Esophagus (tissue), 2 donors: Measurements from ENCODE around the gene WDR41. TPM values are rescaled to one million over a fixed set of nuclear protein-coding genes. Genes with fewer than 3 reads are reported as not detected.
A peak's percentile ranks its signal among the peaks of the same experiment; 100 is the strongest.
"Not testable (repeated sequence)": the region's sequence is repeated elsewhere in the genome, so short reads cannot be mapped to it uniquely, and the experiment has no call there.

Source experiments
- H3K27ac ChIP-seq, 2 donors: one replicate each; pipeline ENCODE4 v1.5.1; 2013; ENCODE audit warnings: low read depth in 2 of 2, mild to moderate bottlenecking in 2 of 2, inconsistent platforms in 1 of 2, low read length in 1 of 2, moderate library complexity in 1 of 2
- H3K27me3 ChIP-seq, 2 donors: one replicate each; pipeline ENCODE4 v1.6.1; 2013; ENCODE audit warnings: low read length in 2 of 2, control low read depth in 1 of 2, mild to moderate bottlenecking in 1 of 2; ENCODE audit not compliant: insufficient read depth in 2 of 2, control insufficient read depth in 1 of 2
- H3K36me3 ChIP-seq, 2 donors: one replicate each; pipeline ENCODE4 v1.6.1; 2013; ENCODE audit warnings: low read length in 1 of 2; ENCODE audit not compliant: control insufficient read depth in 2 of 2, insufficient read depth in 2 of 2
- H3K4me1 ChIP-seq, 2 donors: one replicate each; pipeline ENCODE4 v1.6.1; 2013; ENCODE audit warnings: low read length in 1 of 2; ENCODE audit not compliant: control insufficient read depth in 2 of 2, insufficient read depth in 2 of 2
- H3K4me3 ChIP-seq, 2 donors: one replicate each; pipeline ENCODE4 v1.5.1; 2013; ENCODE audit warnings: low read length in 2 of 2, mild to moderate bottlenecking in 2 of 2, low read depth in 1 of 2, moderate library complexity in 1 of 2
- H3K9me3 ChIP-seq, 2 donors: one replicate each; pipeline ENCODE4 v1.6.1; 2013; ENCODE audit warnings: mild to moderate bottlenecking in 2 of 2, low read depth in 1 of 2, low read length in 1 of 2, moderate library complexity in 1 of 2; ENCODE audit not compliant: control insufficient read depth in 2 of 2, insufficient read depth in 1 of 2
- WGBS, 2 donors: extraction: QIAGEN DNeasy Blood & Tissue Kit; methylation state at CpG; one replicate each; pipeline ENCODE4 v1.1.7; 2013; 5-methylcytosine and 5-hydroxymethylcytosine counted together
- polyA plus RNA-seq, 2 donors: library from polyadenylated mRNA; stranded (reverse); fragments of 200-250 nt; gene quantifications; one replicate each; pipeline ENCODE4 v1.2.3, GENCODE V29; 2013
- donor health status: healthy with polysubstance abuse.
- donor health status: Bipolar disorder and iron deficiency.

The WDR41 gene
- polyA plus RNA-seq, result 10 to 100 TPM in 1 of 2 donors, 1 to 10 TPM in 1; 9.5 to 20.0 TPM

- no peaks in the 10 kb centered on the region for H3K36me3 ChIP-seq
- peak within 1 kb of the TSS; percentile 85 to 95 for H3K4me3 ChIP-seq
- no peaks in the 10 kb centered on the region for H3K27me3 ChIP-seq
- 0% methylated on average over 86 to 90 of the region's 90 CpGs for WGBS, 2 donors
- H3K4me1 ChIP-seq, result no peaks in the 10 kb centered on the region
- peak within 1 kb of the TSS; percentile 95 to 98 for H3K27ac ChIP-seq
- no peaks in the 10 kb centered on the region for H3K9me3 ChIP-seq
These were observed at the start of gene WDR41 for GRCh38 chr5:77491783-77492652. Gene WDR41, minus strand, starts transcription at chr5:77492316. Its CDS starts 96 bp downstream, at chr5:77492220.

- no peak overlapping the region for H3K27ac ChIP-seq
- H3K27me3 ChIP-seq, result peaks cover 0 to 2% of the 10 kb centered on the region in 2 donors
- H3K36me3 ChIP-seq, result no peaks in the 10 kb centered on the region
- 57 to 59% methylated on average over 3 of the region's 3 CpGs for WGBS, 2 donors
- no peaks in the 10 kb centered on the region for H3K9me3 ChIP-seq
- H3K4me1 ChIP-seq, result no peaks in the 10 kb centered on the region
- no peak overlapping the region for H3K4me3 ChIP-seq
These were observed 39.2 kb upstream of the WDR41 start for GRCh38 chr5:77531297-77531696.

GRCh38 chr5:77518304-77518703 is 26.2 kb upstream of the WDR41 start:
- no peaks in the 10 kb centered on the region for H3K27me3 ChIP-seq
- H3K36me3 ChIP-seq, result no peaks in the 10 kb centered on the region
- no peak overlapping the region for H3K27ac ChIP-seq
- WGBS, 2 donors, result 61 to 63% methylated on average over 2 of the region's 2 CpGs
- H3K4me3 ChIP-seq, result no peak overlapping the region
- H3K9me3 ChIP-seq, result no peaks in the 10 kb centered on the region
- H3K4me1 ChIP-seq, result no peaks in the 10 kb centered on the region

- Histone ChIP-seq H3K4me3 (no peak overlapping the region), H3K27me3 (no peaks in the 10 kb centered on the region), H3K9me3 (no peaks in the 10 kb centered on the region), H3K4me1 (no peaks in the 10 kb centered on the region), H3K27ac (no peak overlapping the region), H3K36me3 (no peaks in the 10 kb centered on the region)
- WGBS, 2 donors, result 95 to 96% methylated on average over 1 of the region's 1 CpG
These were observed 22.3 kb upstream of the WDR41 start for GRCh38 chr5:77514457-77514856.

GRCh38 chr5:77513321-77513720 is 21.2 kb upstream of the WDR41 start:
- no peaks in the 10 kb centered on the region for H3K36me3 ChIP-seq
- 59 to 68% methylated on average over 1 of the region's 1 CpG for WGBS, 2 donors
- no peaks in the 10 kb centered on the region for H3K9me3 ChIP-seq
- no peaks in the 10 kb centered on the region for H3K4me1 ChIP-seq
- no peaks in the 10 kb centered on the region for H3K27me3 ChIP-seq
- no peak overlapping the region for H3K27ac ChIP-seq
- no peak overlapping the region for H3K4me3 ChIP-seq

- not testable (repeated sequence) for H3K27me3 ChIP-seq, H3K4me3 ChIP-seq, H3K36me3 ChIP-seq, H3K4me1 ChIP-seq, H3K27ac ChIP-seq, H3K9me3 ChIP-seq
- 81 to 90% methylated on average over 9 of the region's 9 CpGs for WGBS, 2 donors
These were observed 9.0 kb upstream of the WDR41 start for GRCh38 chr5:77501132-77501531.

- H3K27ac ChIP-seq, result no peak overlapping the region
- H3K36me3 ChIP-seq, result no peaks in the 10 kb centered on the region
- H3K4me3 ChIP-seq, result no peak overlapping the region
- WGBS, 2 donors, result 90 to 95% methylated on average over 2 of the region's 2 CpGs
- no peaks in the 10 kb centered on the region for H3K9me3 ChIP-seq
- H3K4me1 ChIP-seq, result no peaks in the 10 kb centered on the region
- no peaks in the 10 kb centered on the region for H3K27me3 ChIP-seq
These were observed 7.9 kb upstream of the WDR41 start for GRCh38 chr5:77499973-77500372.

GRCh38 chr5:77499441-77499840 is 7.3 kb upstream of the WDR41 start:
- WGBS, 2 donors, result 52 to 58% methylated on average over 3 of the region's 3 CpGs
- Histone ChIP-seq H3K27me3 (no peaks in the 10 kb centered on the region), H3K4me3 (no peak overlapping the region), H3K4me1 (no peaks in the 10 kb centered on the region), H3K36me3 (no peaks in the 10 kb centered on the region), H3K27ac (no peak overlapping the region), H3K9me3 (no peaks in the 10 kb centered on the region)

- H3K4me3 ChIP-seq, result no peak overlapping the region
- H3K27me3 ChIP-seq, result no peaks in the 10 kb centered on the region
- H3K36me3 ChIP-seq, result no peaks in the 10 kb centered on the region
- WGBS, 2 donors, result 85 to 86% methylated on average over 2 of the region's 2 CpGs
- H3K9me3 ChIP-seq, result no peaks in the 10 kb centered on the region
- H3K27ac ChIP-seq, result no peak overlapping the region
- H3K4me1 ChIP-seq, result no peaks in the 10 kb centered on the region
These were observed 6.8 kb upstream of the WDR41 start for GRCh38 chr5:77498952-77499351.

- Histone ChIP-seq H3K9me3 (no peaks in the 10 kb centered on the region), H3K27me3 (no peaks in the 10 kb centered on the region), H3K4me1 (no peaks in the 10 kb centered on the region), H3K4me3 (no peak overlapping the region), H3K36me3 (no peaks in the 10 kb centered on the region), H3K27ac (no peak overlapping the region)
- WGBS, 2 donors, result 89 to 93% methylated on average over 3 of the region's 3 CpGs
These were observed 2.8 kb upstream of the WDR41 start for GRCh38 chr5:77494935-77495334.
